CD4-positive, alpha-beta T cell treated with Interleukin-17A for 1 hour (primary cell): ENCODE measurements around the gene JMJD1C.

Experiments used
- DNase-seq: peaks from one replicate; pipeline ENCODE4 v3.0.0-alpha.2; 2020

JMJD1C gene

GRCh38 chr10:63434866-63435854, 30.6 kb downstream of the JMJD1C start:
- no peak for DNase-seq

GRCh38 chr10:63431962-63432797, 33.6 kb downstream of the JMJD1C start:
- no peak for DNase-seq

DNA sequence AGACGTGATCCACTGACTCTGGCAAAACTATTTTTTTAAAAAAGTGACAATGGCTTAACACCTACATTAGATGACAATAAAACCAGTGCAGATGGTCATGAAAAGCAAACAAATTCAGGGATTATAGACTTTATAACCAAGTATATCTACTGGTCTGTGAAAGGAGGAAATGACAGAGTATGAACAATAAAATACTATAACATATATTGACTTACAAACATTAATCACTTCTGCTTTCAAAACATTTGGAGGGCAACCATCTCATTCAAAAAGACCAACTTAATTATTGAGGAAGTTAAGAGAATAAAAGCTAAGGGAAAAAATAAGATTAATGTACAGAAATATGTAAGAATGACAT, 34.8 kb downstream of the JMJD1C start:
- no peak for DNase-seq

- DNase-seq: no peak
Measured at GRCh38 chr10:63430091-63430998, 35.4 kb downstream of the JMJD1C start.

DNA sequence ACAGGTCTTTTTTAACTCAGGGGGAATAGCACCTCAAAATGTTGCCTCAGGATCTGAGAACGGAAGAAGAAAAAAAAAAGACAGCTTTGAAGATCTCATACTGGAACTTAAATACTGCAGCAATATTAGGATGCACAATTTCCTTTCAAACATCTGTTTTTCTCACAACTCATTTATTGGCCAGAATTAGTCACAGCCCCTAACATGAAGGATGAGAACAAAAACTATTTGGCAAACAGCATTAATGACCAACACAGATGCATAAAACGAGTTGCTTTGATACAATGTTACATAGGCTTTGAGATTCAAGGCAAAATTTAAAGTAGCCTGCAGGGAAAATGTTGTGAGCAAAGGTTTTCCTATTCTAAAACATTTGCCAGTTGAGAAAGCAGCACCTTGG, 36.5 kb downstream of the JMJD1C start:
- DNase-seq: no peak

GRCh38 chr10:63427013-63427412, 38.8 kb downstream of the JMJD1C start:
- no peak for DNase-seq

DNA sequence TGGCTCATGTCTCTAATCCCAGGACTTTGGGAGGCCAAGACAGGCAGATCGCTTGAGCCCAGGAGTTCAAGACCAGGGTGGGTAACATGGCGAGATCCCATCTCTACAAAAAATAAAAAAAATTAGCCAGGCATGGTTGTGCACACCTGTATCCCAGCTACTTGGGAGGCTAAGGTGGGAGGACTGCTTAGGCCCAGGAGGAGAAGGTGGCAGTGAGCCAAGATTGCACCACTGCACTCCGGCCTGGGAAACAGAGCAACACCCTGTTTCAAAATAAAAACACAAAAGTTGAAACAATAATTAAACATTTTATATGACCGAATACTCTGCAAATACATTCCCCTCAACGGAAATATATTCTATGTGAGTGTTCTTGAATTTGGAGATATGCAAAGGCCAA, 40.3 kb downstream of the JMJD1C start:
- DNase-seq: no peak

- no peak for DNase-seq
Measured at GRCh38 chr10:63424576-63424975, 41.2 kb downstream of the JMJD1C start.

GRCh38 chr10:63423494-63423893, 42.3 kb downstream of the JMJD1C start:
- DNase-seq: no peak

GRCh38 chr10:63421591-63421990, 44.2 kb downstream of the JMJD1C start:
- peak; percentile 49 for DNase-seq

GRCh38 chr10:63416376-63416775, 49.4 kb downstream of the JMJD1C start:
- DNase-seq: no peak

GRCh38 chr10:63415640-63416244, 50.0 kb downstream of the JMJD1C start:
- no peak for DNase-seq

DNA sequence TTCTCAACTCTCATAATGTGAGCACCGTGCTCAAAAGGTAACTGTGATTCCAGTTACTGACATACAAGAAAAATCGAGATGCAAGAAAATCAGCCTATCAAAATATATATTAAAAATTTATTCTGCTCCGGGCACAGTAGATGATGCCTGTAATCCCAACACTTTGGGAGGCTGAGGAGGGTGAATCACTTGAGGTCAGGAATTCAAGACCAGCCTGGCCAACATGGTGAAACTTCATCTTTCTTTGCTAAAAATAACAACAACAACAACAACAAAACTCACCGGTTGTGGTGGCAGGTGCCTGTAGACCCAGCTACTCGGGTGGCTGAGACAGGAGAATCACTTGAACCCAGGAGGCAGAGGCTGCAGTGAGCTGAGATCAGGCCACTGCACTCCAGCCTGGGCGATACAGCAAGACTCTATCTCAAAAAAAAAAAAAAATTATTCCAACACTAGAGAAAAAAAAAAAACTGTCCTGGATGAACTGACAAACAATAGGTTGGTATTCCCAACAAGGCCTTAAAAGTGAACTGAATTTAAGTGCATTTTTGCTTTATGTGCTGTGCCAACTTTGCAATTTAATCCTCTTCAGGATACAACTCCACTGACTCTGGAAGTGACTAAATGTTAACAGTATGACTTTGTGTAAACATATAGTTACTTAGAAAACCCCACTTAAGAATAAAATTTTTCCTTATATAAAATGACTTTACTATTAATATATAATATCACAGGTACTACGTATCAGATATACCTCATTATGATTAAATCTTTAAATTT, 51.1 kb downstream of the JMJD1C start:
- DNase-seq: no peak

GRCh38 chr10:63413429-63413828, 52.3 kb downstream of the JMJD1C start:
- DNase-seq: no peak

DNA sequence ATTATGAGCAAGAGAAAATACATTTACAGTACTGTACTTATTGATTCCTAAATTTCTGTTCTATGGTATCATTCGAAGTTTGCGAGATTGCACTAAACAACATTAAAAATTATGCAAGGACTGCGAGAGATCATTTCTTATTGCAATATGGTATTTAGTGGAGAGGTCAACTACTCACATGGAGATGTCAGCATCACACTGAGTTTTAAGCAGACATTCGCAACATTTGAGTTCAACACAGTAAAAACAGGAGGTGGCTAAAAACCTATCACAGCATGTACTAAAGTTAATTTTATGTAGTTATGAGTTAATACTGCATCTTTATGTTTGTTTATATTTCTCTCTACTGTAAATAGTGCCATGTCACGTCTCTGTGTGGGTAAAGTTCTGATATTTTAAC, 53.5 kb downstream of the JMJD1C start:
- no peak for DNase-seq

DNA sequence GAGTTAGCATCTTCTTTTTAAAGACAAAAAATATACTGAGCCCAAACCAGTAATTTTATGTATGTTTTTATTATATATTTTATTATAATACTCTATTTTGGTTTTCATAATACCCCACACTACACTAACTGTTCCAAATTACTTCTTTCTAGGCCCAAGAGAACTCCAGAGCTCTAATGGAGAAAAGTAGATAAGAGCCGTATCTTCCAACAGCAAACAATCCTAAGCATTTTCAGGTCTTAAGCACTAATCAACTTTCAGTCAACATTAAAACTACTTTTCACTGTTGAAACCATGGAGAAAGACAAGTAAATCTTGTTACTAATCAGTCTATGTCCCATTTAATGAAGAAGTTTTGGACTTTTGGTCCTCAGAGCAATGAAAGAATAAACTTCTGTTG, 55.1 kb downstream of the JMJD1C start:
- DNase-seq: no peak

GRCh38 chr10:63409465-63410027, 56.2 kb downstream of the JMJD1C start:
- no peak for DNase-seq

DNA sequence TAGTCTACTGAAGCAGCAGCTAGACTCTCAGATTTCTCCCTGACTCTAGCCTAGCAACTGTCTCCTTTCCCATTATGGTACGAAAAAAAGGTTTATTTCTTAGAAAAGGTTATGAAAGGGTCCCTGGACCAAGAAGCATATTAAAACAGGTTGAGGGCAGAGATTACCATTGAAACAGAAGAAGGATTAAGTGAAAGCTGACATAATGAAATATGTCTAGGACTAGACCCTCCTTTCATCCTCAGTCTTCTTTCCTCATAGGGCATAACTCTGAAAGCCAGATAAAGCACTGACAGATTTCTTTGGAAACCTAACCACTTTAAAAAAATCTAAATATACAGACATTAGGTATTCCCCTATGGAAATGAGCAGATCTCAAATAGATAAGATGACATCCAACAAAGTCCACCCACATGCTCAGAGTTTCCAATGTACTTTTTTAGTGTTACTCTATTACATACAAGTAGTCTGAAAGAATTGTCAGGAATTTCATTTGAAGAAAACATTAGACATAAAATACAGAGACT, 58.6 kb downstream of the JMJD1C start:
- no peak for DNase-seq

- DNase-seq: no peak
Measured at GRCh38 chr10:63396133-63396761, 69.5 kb downstream of the JMJD1C start.

DNA sequence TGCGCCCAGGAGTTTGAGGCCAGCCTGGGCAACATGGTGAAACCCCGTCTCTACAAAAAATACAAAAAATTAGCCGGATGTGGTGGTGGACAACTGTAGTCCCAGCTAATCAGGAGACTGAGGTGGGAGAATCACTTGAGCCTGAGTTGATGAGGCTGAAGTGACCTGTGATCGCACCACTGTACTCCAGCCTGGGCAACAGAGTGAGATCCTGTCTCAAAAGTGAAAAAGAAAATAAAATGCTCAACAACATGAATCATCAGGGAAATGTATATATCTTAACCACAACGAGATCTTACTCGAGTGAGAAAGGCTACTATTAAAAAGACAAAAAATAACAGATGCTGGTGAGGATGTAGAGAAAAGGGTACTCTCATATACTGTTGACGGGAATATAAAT, 72.7 kb downstream of the JMJD1C start:
- no peak for DNase-seq
